Measurements from ENCODE around the gene KMT5B.

The KMT5B gene

GRCh38 chr11:68116974-68117373 is 96.1 kb downstream of the KMT5B start:
- DNase-seq: no peak

- no peak for DNase-seq
Observed at GRCh38 chr11:68116126-68116525, 97.0 kb downstream of the KMT5B start.

- DNase-seq: no peak
Observed at GRCh38 chr11:68115285-68115684, 97.8 kb downstream of the KMT5B start.

GRCh38 chr11:68113986-68114385 is 99.1 kb downstream of the KMT5B start:
- DNase-seq: no peak

- no peak for DNase-seq
Observed at GRCh38 chr11:68107689-68108088, 105.4 kb downstream of the KMT5B start.

GRCh38 chr11:68106165-68106940 is 106.7 kb downstream of the KMT5B start:
- DNase-seq: no peak
